GM23338 (cell line): ENCODE results near the gene MINDY3. TPM values are rescaled to one million over a fixed set of nuclear protein-coding genes. Genes with fewer than 3 reads are reported as not detected.

Experiments used
- ATAC-seq: fragments of 200-7000 bp; cut with Tn5 transposase; 3 replicates; pipeline ENCODE4 v1.9.1; 2020
- DNase-seq: peaks from one replicate; pipeline ENCODE4 v3.0.0-alpha.2; 2015; ENCODE audit warnings: low spot score
- H2AFZ ChIP-seq: fragments of 200-600 bp; sonication (generic); 2 replicates; pipeline ENCODE4 v1.8.0; 2016; ENCODE audit warnings: antibody characterized with exemption, mild to moderate bottlenecking, moderate library complexity
- H3F3A ChIP-seq: fragments of 200-600 bp; sonication (generic); replicated peaks from 2 replicates; pipeline ENCODE4 v1.8.0; 2017; ENCODE audit warnings: antibody characterized with exemption, mixed run types, low read depth
- H3K27ac ChIP-seq: fragments of 200-600 bp; sonication (generic); 2 replicates; pipeline ENCODE4 v1.6.1; 2016; ENCODE audit warnings: low read depth
- H3K27me3 ChIP-seq: fragments of 200-600 bp; sonication (generic); 2 replicates; pipeline ENCODE4 v1.8.0; 2016; ENCODE audit warnings: mild to moderate bottlenecking, mixed run types, moderate library complexity; ENCODE audit not compliant: insufficient read depth
- H3K36me3 ChIP-seq: fragments of 200-600 bp; sonication (generic); 2 replicates; pipeline ENCODE4 v1.8.0; 2016; ENCODE audit warnings: mild to moderate bottlenecking; ENCODE audit not compliant: insufficient read depth
- H3K4me1 ChIP-seq: fragments of 200-600 bp; sonication (generic); 2 replicates; pipeline ENCODE4 v1.8.0; 2016; ENCODE audit warnings: mild to moderate bottlenecking, moderate library complexity; ENCODE audit not compliant: insufficient read depth
- H3K4me2 ChIP-seq: fragments of 200-600 bp; sonication (generic); 2 replicates; pipeline ENCODE4 v1.7.1; 2017; ENCODE audit warnings: mixed run types
- H3K4me3 ChIP-seq: fragments of 200-600 bp; sonication (generic); 2 replicates; pipeline ENCODE4 v1.6.1; 2016; ENCODE audit warnings: mixed run types
- H3K79me2 ChIP-seq: fragments of 200-600 bp; sonication (generic); replicated peaks from 2 replicates; pipeline ENCODE4 v1.8.0; 2017; ENCODE audit warnings: mild to moderate bottlenecking; ENCODE audit not compliant: insufficient read depth
- H3K9me2 ChIP-seq: fragments of 200-600 bp; sonication (generic); 2 replicates; pipeline ENCODE4 v1.8.0; 2017; ENCODE audit not compliant: insufficient read depth
- H4K20me1 ChIP-seq: fragments of 200-600 bp; sonication (generic); replicated peaks from 2 replicates; pipeline ENCODE4 v1.8.0; 2017; ENCODE audit warnings: mild to moderate bottlenecking; ENCODE audit not compliant: insufficient read depth
- H3K27ac Mint-ChIP-seq: 2 replicates; pipeline ENCODE4 v1.8.0; 2020; ENCODE audit warnings: inconsistent platforms, mild to moderate bottlenecking, moderate library complexity, mixed read lengths
- H3K27me3 Mint-ChIP-seq: 3 replicates; pipeline ENCODE4 v1.8.0; 2022; ENCODE audit warnings: low read depth, mild to moderate bottlenecking, moderate library complexity, mixed read lengths, inconsistent platforms; ENCODE audit not compliant: insufficient read depth, poor library complexity
- H3K36me3 Mint-ChIP-seq: 3 replicates; pipeline ENCODE4 v1.8.0; 2021; ENCODE audit warnings: low read depth, mild to moderate bottlenecking, inconsistent platforms, moderate library complexity, mixed read lengths
- H3K4me1 Mint-ChIP-seq: 3 replicates; pipeline ENCODE4 v1.8.0; 2020; ENCODE audit warnings: mild to moderate bottlenecking, inconsistent platforms, mixed read lengths
- H3K4me3 Mint-ChIP-seq: 3 replicates; pipeline ENCODE4 v1.8.0; 2021; ENCODE audit warnings: moderate library complexity, mild to moderate bottlenecking, inconsistent platforms, mixed read lengths
- H3K9me3 Mint-ChIP-seq: 3 replicates; pipeline ENCODE4 v1.8.0; 2020; ENCODE audit warnings: moderate library complexity, mild to moderate bottlenecking, inconsistent platforms, mixed read lengths
- CREB1 ChIP-seq: fragments of 250-450 bp; sonication (Bioruptor Pico); IDR thresholded peaks from 2 replicates; pipeline ENCODE4 v1.5.0; 2020; ENCODE audit warnings: low read depth, mild to moderate bottlenecking, moderate library complexity
- CTCF ChIP-seq, 2 experiments: fragments of 200-600 bp in 1 of 2; sonication (generic) in 1 of 2; conservative IDR thresholded peaks; 2 replicates each; pipeline versions ENCODE4 v1.5.1 to v1.6.1; 2016 to 2017; ENCODE audit warnings: antibody characterized with exemption in 2 of 2, low read depth in 2 of 2, mild to moderate bottlenecking in 2 of 2, moderate library complexity in 1 of 2
- ETS1 ChIP-seq: IDR thresholded peaks from 2 replicates; pipeline ENCODE4 v1.6.1; 2016; ENCODE audit warnings: antibody characterized with exemption
- EZH2phosphoT487 ChIP-seq: fragments of 200-600 bp; sonication (generic); IDR thresholded peaks from one replicate; pipeline ENCODE4 v1.8.1; 2018; ENCODE audit warnings: antibody characterized with exemption; ENCODE audit not compliant: unreplicated experiment
- NANOG ChIP-seq: IDR thresholded peaks from 2 replicates; pipeline ENCODE4 v1.6.1; 2016; ENCODE audit warnings: antibody characterized with exemption, borderline replicate concordance
- REST ChIP-seq: IDR thresholded peaks from one replicate; pipeline ENCODE4 v1.6.1; 2018; ENCODE audit warnings: antibody characterized with exemption; ENCODE audit not compliant: unreplicated experiment
- STAT1 ChIP-seq: IDR thresholded peaks from one replicate; pipeline ENCODE4 v1.6.1; 2016; ENCODE audit warnings: antibody characterized with exemption; ENCODE audit not compliant: unreplicated experiment
- ZNF462 ChIP-seq: fragments of 250-450 bp; sonication (Bioruptor Pico); IDR thresholded peaks from 2 replicates; pipeline ENCODE4 v1.5.0; 2020; ENCODE audit warnings: mild to moderate bottlenecking, moderate library complexity
- polyA plus RNA-seq: library from polyadenylated mRNA; unstranded; fragments of >200 nt; fragmentation: Nextera tagmentation; extraction: Ambion mirVana; gene quantifications from 2 replicates; pipeline ENCODE4 v1.2.1, GENCODE V29; 2016
- total RNA-seq: library from RNA; depleted of rRNA; stranded (reverse); fragments of >200 nt; shearing (Covaris generic); gene quantifications from 2 replicates; pipeline ENCODE4 v1.2.3, GENCODE V29; 2014

Gene MINDY3
- total and polyA plus RNA-seq, 2 experiments from 2014 or later, result 10.2 to 13.6 TPM

GRCh38 chr10:15858861-15859281, 1.4 kb downstream of the MINDY3 start (continued):
- no peak for TF ChIP-seq REST
- TF ChIP-seq ETS1, result no peak
- no peak for TF ChIP-seq EZH2phosphoT487
- TF ChIP-seq CTCF (conservative IDR thresholded peaks at IDR 0.05; ENCODE audit: low read depth in 2 of 2), result no peak
- no peak for TF ChIP-seq CREB1 (CRISPR knock-in tag)
- no peak for TF ChIP-seq NANOG

GRCh38 chr10:15857107-15857575, 3.2 kb downstream of the MINDY3 start:
- peaks cover 5% of the 10 kb centered on the region; the same call in 1 of the 2 replicates for H3K27me3 ChIP-seq
- peaks cover 15% of the 10 kb centered on the region for H3K9me2 ChIP-seq
- peaks cover 3% of the 10 kb centered on the region; the same call in 1 of the 2 replicates for H3K4me1 ChIP-seq
- no peak overlapping the region for H3K27ac ChIP-seq
- H3F3A ChIP-seq, result no peaks in the 10 kb centered on the region
- H3K4me2 ChIP-seq, result no peak overlapping the region
- no peak for ATAC-seq
- Mint-ChIP-seq H3K27ac (no peak overlapping the region), H3K36me3 (peaks cover 2% of the 10 kb centered on the region), H3K4me1 (peaks cover 7% of the 10 kb centered on the region; the same call in 2 of the 3 replicates), H3K27me3 (peaks cover 3% of the 10 kb centered on the region), H3K4me3 (no peak overlapping the region), H3K9me3 (peaks cover 6% of the 10 kb centered on the region)
- H3K79me2 ChIP-seq, result peaks cover 40% of the 10 kb centered on the region
- no peak overlapping the region for H3K4me3 ChIP-seq
- no peak overlapping the region for H2AFZ ChIP-seq
- H4K20me1 ChIP-seq, result 0 out of 2 replicates have a peak, but pooled peaks cover 6% of the 10 kb centered on the region
- no peak for DNase-seq
- H3K36me3 ChIP-seq, result 0 out of 2 replicates have a peak, but pooled peaks cover under 1% of the 10 kb centered on the region
- TF ChIP-seq REST (no peak), ZNF462 (no peak), STAT1 (no peak), CREB1 (CRISPR knock-in tag) (no peak)
